Endothelial cell (in vitro differentiated cells): ENCODE measurements around the gene LDHAL6B. TPM values are rescaled to one million over a fixed set of nuclear protein-coding genes. Genes with fewer than 3 reads are reported as not detected.

ENCODE experiments used
- DNase-seq: peaks from one replicate; pipeline ENCODE4 v3.0.0; 2021; ENCODE audit warnings: low spot score
- H3K27ac Mint-ChIP-seq: one replicate; pipeline ENCODE4 v1.8.0; 2021; ENCODE audit warnings: mixed read lengths, inconsistent platforms; ENCODE audit not compliant: unreplicated experiment
- H3K27me3 Mint-ChIP-seq: one replicate; pipeline ENCODE4 v1.8.0; 2021; ENCODE audit warnings: mild to moderate bottlenecking, moderate library complexity, mixed read lengths, inconsistent platforms; ENCODE audit not compliant: unreplicated experiment
- H3K36me3 Mint-ChIP-seq: one replicate; pipeline ENCODE4 v1.8.0; 2021; ENCODE audit warnings: mild to moderate bottlenecking, low read depth, mixed read lengths, inconsistent platforms; ENCODE audit not compliant: unreplicated experiment
- H3K4me1 Mint-ChIP-seq: one replicate; pipeline ENCODE4 v1.8.0; 2021; ENCODE audit warnings: mild to moderate bottlenecking, mixed read lengths, inconsistent platforms; ENCODE audit not compliant: unreplicated experiment
- H3K4me3 Mint-ChIP-seq: one replicate; pipeline ENCODE4 v1.8.0; 2021; ENCODE audit warnings: mild to moderate bottlenecking, mixed read lengths, inconsistent platforms; ENCODE audit not compliant: unreplicated experiment
- H3K9me3 Mint-ChIP-seq: one replicate; pipeline ENCODE4 v1.8.0; 2021; ENCODE audit warnings: mixed read lengths, inconsistent platforms; ENCODE audit not compliant: unreplicated experiment
- CTCF ChIP-seq: fragments of 200-600 bp; sonication (generic); IDR thresholded peaks from one replicate; pipeline ENCODE4 v1.5.0; 2021; ENCODE audit warnings: antibody characterized with exemption; ENCODE audit not compliant: unreplicated experiment
- total RNA-seq: library from RNA; stranded (reverse); fragmentation: NEBNext Ultra II Directional; extraction: Animal tissue kit (Norgen Biotek cat#: 25700); gene quantifications from one replicate; pipeline ENCODE4 v1.2.1, GENCODE V29; 2021; ENCODE audit not compliant: unreplicated experiment

The LDHAL6B gene
- total RNA-seq, 1 donor from 2014 or later: not detected

- Mint-ChIP-seq H3K4me1 (peaks cover 20% of the 10 kb centered on the region), H3K4me3 (no peak overlapping the region), H3K27ac (no peak overlapping the region), H3K36me3 (peaks cover 12% of the 10 kb centered on the region), H3K9me3 (no peaks in the 10 kb centered on the region), H3K27me3 (no peaks in the 10 kb centered on the region)
- DNase-seq: no peak
- no peak for TF ChIP-seq CTCF
Observed at GRCh38 chr15:59230531-59231055, 23.9 kb downstream of the LDHAL6B start.

DNA sequence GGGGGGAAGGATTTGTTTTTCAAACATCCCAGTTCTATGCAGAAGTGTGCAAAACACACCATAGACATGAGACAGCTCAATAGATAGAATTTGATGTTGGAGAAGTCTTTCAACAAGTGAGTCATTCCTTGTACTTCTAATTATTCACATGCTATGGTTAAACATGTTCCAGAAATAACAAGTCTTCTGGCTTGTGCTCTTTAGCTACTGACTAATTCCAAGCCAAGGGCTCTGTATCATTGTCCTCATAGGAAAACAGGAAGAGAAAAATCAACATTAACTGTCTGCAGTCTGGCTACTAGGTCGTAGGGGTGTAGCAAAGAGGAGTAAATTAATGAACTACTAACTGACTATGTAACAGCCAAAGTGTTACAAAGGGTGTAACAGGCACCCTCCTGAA, 25.8 kb downstream of the LDHAL6B start:
- no peak for DNase-seq
- Mint-ChIP-seq H3K27ac (no peak overlapping the region), H3K9me3 (no peaks in the 10 kb centered on the region), H3K27me3 (no peaks in the 10 kb centered on the region), H3K4me1 (peaks cover 13% of the 10 kb centered on the region), H3K36me3 (peaks cover 11% of the 10 kb centered on the region), H3K4me3 (no peak overlapping the region)
- TF ChIP-seq CTCF: no peak

- H3K9me3 Mint-ChIP-seq: no peaks in the 10 kb centered on the region
- no peak overlapping the region for H3K4me3 Mint-ChIP-seq
- no peak overlapping the region for H3K27ac Mint-ChIP-seq
Observed at GRCh38 chr15:59236394-59236793, 29.8 kb downstream of the LDHAL6B start.

DNA sequence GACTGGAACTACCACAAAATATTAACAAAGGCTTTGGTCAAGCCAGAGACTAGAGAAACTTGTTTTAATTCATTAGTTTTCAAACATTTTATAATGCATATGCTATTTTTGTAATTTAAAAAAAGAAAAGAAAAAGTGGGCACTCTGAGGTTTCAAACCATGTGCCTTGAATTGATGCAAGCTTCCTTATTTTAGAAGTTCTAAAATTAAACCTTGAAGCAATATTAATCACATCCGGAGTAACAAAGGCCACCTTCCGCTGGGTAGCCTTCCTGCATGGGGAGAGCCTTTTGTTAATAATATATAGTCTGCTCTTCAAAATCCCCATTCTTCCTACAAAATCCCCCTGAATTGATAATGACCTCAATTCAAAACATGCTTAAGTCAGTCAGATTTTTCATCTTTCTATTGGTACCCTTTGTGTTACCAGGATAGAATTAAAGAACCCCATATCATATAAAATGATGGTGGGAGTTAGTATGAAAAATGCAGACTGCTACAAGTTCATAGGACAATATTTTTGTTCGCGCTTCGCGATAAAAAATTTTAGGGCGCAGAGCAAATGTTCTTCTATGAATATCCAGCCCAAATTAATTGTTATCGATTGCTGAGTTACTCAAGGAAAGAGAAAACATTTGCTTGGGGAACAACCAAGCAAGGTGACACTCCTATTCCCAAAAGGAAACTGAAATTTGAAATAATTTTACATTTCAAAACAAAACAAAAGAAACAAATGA, 30.6 kb downstream of the LDHAL6B start:
- no peaks in the 10 kb centered on the region for H3K27me3 Mint-ChIP-seq
- no peaks in the 10 kb centered on the region for H3K9me3 Mint-ChIP-seq
- H3K27ac Mint-ChIP-seq: no peak overlapping the region
- DNase-seq: no peak
- peaks cover 7% of the 10 kb centered on the region for H3K4me1 Mint-ChIP-seq
- H3K4me3 Mint-ChIP-seq: no peak overlapping the region
- peaks cover 8% of the 10 kb centered on the region for H3K36me3 Mint-ChIP-seq
- TF ChIP-seq CTCF: no peak

More at GRCh38 chr15:59236394-59236793, 29.8 kb downstream of the LDHAL6B start:
- Mint-ChIP-seq H3K4me1 (peaks cover 9% of the 10 kb centered on the region), H3K36me3 (peaks cover 7% of the 10 kb centered on the region), H3K27me3 (no peaks in the 10 kb centered on the region)
- no peak for DNase-seq
- TF ChIP-seq CTCF: no peak

DNA sequence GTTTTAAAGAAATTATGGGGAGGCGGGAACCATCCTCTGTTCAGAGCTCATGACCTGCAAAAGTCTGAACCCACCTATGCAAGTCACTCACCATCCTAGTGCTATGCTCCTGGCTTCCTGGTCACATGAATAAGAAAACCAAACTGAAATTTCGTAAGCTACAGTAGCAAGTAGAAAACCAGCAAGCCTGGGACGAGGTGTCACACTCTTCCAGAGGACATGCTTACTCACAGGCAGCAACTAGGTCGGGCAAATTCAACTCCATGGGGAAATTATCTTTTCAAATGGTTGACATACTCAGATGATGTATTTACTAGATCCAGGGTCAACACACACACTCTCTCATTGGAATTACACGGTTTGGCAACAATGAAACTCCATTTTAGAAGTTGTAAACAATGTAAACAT, 31.3 kb downstream of the LDHAL6B start:
- H3K36me3 Mint-ChIP-seq: peaks cover 10% of the 10 kb centered on the region
- H3K27me3 Mint-ChIP-seq: no peaks in the 10 kb centered on the region
- TF ChIP-seq CTCF: no peak
- no peaks in the 10 kb centered on the region for H3K9me3 Mint-ChIP-seq
- H3K4me1 Mint-ChIP-seq: peaks cover under 1% of the 10 kb centered on the region
- H3K4me3 Mint-ChIP-seq: no peak overlapping the region
- H3K27ac Mint-ChIP-seq: no peak overlapping the region
- no peak for DNase-seq
